MCF 10A (cell line): ENCODE measurements around the gene S100Z. TPM values are rescaled to one million over a fixed set of nuclear protein-coding genes. Genes with fewer than 3 reads are reported as not detected.

Source experiments
- BruUV-seq: library from RNA; stranded (reverse); fragments of 400-500 nt; replicated peaks from 2 replicates; lab custom pipeline; 2021; lab: Mats Ljungman, UMichigan
- CTCF ChIA-PET: fragments of 300-600 bp; sonication (Branson Sonifier 250); formaldehyde crosslinking; extraction: SDS; loops from one replicate; lab custom pipeline; 2021; ENCODE audit warnings: antibody characterized with exemption, inconsistent platforms; lab: Yijun Ruan, JAX
- POLR2A ChIA-PET: fragments of 300-600, 350-650 bp; sonication (Branson Sonifier 250); formaldehyde crosslinking; extraction: SDS; loops from one replicate; lab custom pipeline; 2020; ENCODE audit warnings: antibody characterized with exemption, inconsistent platforms; lab: Yijun Ruan, JAX
- DNase-seq: peaks from one replicate; pipeline ENCODE4 v3.0.0-alpha.2; 2018; ENCODE audit not compliant: unreplicated experiment
- H3K27ac Mint-ChIP-seq: one replicate; pipeline ENCODE4 v1.8.0; 2022; ENCODE audit warnings: mild to moderate bottlenecking, low read depth, mixed read lengths; ENCODE audit not compliant: unreplicated experiment
- H3K27me3 Mint-ChIP-seq: one replicate; pipeline ENCODE4 v1.8.0; 2022; ENCODE audit warnings: mixed read lengths; ENCODE audit not compliant: insufficient read depth, unreplicated experiment
- H3K36me3 Mint-ChIP-seq: one replicate; pipeline ENCODE4 v1.8.0; 2022; ENCODE audit warnings: mild to moderate bottlenecking, moderate library complexity, mixed read lengths; ENCODE audit not compliant: insufficient read depth, unreplicated experiment
- H3K4me1 Mint-ChIP-seq: one replicate; pipeline ENCODE4 v1.8.0; 2022; ENCODE audit warnings: mixed read lengths; ENCODE audit not compliant: insufficient read depth, unreplicated experiment
- H3K4me3 Mint-ChIP-seq: one replicate; pipeline ENCODE4 v1.8.0; 2022; ENCODE audit warnings: mild to moderate bottlenecking, moderate library complexity, mixed read lengths; ENCODE audit not compliant: unreplicated experiment
- H3K9me3 Mint-ChIP-seq: one replicate; pipeline ENCODE4 v1.8.0; 2022; ENCODE audit warnings: mixed read lengths; ENCODE audit not compliant: unreplicated experiment
- intact Hi-C: fragments of 100-400 bp; cut with micrococcal nuclease; formaldehyde crosslinking; loops from 2 replicates; pipeline ENCODE4 v1.14.1; 2022
- total RNA-seq: library from RNA; stranded (reverse); gene quantifications from 2 replicates; pipeline ENCODE4 v1.2.3, GENCODE V29; 2022
- TF ChIP-seq, protein P1 (sequence below): fragments of 200-600 bp; IDR thresholded peaks from one replicate; pipeline ENCODE4 v1.8.0; 2022; ENCODE audit warnings: antibody characterized with exemption, mild to moderate bottlenecking; ENCODE audit not compliant: unreplicated experiment

Gene S100Z
- total RNA-seq, 1 experiment from 2014 or later, result not detected

DNA sequence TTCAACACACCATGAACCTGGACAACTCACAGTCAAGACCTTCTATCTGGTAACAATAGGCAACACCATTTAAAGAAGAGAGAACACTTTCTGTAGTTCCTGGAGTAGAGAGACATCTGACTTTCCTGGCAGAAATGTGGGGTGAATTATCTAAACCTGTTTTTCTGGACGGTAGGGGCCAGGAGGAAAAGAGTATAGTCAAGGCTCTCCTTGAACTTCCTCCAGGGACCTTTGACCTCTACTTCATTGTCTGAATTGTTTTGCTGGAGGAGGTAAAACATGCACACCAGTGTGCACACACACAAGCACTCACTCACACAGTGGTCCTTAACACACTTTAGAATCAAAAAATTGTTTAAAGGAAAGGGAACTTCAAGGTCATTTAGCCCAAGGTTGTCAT lies 13.2 kb downstream of the S100Z start:
- intact Hi-C loops, result loop anchor here (10.0 kb wide), 1 partner anchor 258 kb away; no protein-coding TSS in a partner anchor
- no peaks in the 10 kb centered on the region for H3K4me1 Mint-ChIP-seq
- no peak for DNase-seq
- H3K4me3 Mint-ChIP-seq, result no peak overlapping the region
- no peak overlapping the region for H3K27ac Mint-ChIP-seq
- CTCF ChIA-PET, result no interaction called here
- POLR2A ChIA-PET, result no interaction called here
- peaks cover 6% of the 10 kb centered on the region for H3K36me3 Mint-ChIP-seq
- no peaks in the 10 kb centered on the region for H3K27me3 Mint-ChIP-seq
- H3K9me3 Mint-ChIP-seq, result no peaks in the 10 kb centered on the region
- no TSS peak for BruUV-seq
- TF ChIP-seq, protein P1, sequence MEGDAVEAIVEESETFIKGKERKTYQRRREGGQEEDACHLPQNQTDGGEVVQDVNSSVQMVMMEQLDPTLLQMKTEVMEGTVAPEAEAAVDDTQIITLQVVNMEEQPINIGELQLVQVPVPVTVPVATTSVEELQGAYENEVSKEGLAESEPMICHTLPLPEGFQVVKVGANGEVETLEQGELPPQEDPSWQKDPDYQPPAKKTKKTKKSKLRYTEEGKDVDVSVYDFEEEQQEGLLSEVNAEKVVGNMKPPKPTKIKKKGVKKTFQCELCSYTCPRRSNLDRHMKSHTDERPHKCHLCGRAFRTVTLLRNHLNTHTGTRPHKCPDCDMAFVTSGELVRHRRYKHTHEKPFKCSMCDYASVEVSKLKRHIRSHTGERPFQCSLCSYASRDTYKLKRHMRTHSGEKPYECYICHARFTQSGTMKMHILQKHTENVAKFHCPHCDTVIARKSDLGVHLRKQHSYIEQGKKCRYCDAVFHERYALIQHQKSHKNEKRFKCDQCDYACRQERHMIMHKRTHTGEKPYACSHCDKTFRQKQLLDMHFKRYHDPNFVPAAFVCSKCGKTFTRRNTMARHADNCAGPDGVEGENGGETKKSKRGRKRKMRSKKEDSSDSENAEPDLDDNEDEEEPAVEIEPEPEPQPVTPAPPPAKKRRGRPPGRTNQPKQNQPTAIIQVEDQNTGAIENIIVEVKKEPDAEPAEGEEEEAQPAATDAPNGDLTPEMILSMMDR, result no peak

DNA sequence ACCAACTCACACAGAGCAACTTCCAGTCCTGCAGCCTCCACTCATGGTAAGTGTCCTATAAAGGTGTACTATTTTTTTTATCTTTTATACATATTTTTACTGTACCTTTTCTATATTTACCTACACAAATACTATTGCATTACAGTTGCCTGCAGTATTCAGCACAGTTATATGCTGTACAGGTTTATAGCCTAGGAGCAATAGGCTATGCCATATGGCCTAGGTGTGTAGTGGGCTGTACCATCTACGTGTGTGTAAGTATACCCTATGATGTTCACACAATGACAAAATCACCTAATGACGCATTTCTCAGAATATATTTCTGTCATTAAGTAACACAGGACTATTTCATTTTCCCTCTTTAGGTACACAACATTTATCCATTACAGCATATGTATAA lies 16.7 kb downstream of the S100Z start:
- peaks cover 6% of the 10 kb centered on the region for H3K36me3 Mint-ChIP-seq
- no peak overlapping the region for H3K27ac Mint-ChIP-seq
- no peak for DNase-seq
- H3K9me3 Mint-ChIP-seq, result no peaks in the 10 kb centered on the region
- no peak overlapping the region for H3K4me3 Mint-ChIP-seq
- intact Hi-C loops, result loop anchor here (5.0 to 10.0 kb wide), 2 partner anchors 262 to 1436 kb away; no protein-coding TSS in a partner anchor
- CTCF ChIA-PET, result interaction anchor here (0.6 to 8.0 kb wide), 5 partner anchors 9 to 268 kb away, joined by 3 to 81 read pairs (median 3); partner anchors contain the start of gene CRHBP
- no peaks in the 10 kb centered on the region for H3K4me1 Mint-ChIP-seq
- TF ChIP-seq, protein P1, result no peak
- BruUV-seq, result no TSS peak
- POLR2A ChIA-PET, result interaction anchor here (1.9 kb wide), 1 partner anchor 164 kb away, joined by 6 read pairs; the partner anchor contains the start of gene AGGF1
- no peaks in the 10 kb centered on the region for H3K27me3 Mint-ChIP-seq

DNA sequence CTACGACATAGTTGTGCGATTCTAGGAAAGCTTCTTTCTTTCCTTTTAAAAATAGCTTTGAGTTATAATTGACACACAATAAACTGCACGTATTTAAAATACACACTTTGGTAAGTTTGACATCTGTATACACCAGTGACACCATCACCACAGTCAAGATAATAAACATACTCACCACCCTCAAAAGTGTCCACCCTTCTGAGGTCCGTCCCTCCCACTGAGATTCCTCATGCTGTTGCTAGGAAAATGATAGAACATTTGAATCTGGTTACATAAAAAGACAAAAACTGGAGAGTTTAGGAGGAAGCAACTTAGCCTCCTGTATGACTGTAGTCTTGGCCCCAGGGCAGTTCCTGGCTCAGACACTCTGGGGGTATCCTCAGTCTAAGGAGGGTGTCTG lies 17.2 kb downstream of the S100Z start:
- CTCF ChIA-PET, result interaction anchor here (0.5 to 8.0 kb wide), 16 partner anchors 9 to 1125 kb away, joined by 3 to 81 read pairs (median 3); partner anchors contain the start of gene AGGF1
- Mint-ChIP-seq H3K4me1 (no peaks in the 10 kb centered on the region), H3K9me3 (no peaks in the 10 kb centered on the region)

More for the DNA sequence above, 17.2 kb downstream of the S100Z start:
- no peak overlapping the region for H3K4me3 Mint-ChIP-seq
- TF ChIP-seq, protein P1, result no peak
- POLR2A ChIA-PET, result interaction anchor here (1.8 to 1.9 kb wide), 2 partner anchors 150 to 163 kb away, joined by 6 to 15 read pairs; partner anchors contain the start of gene AGGF1
- no peak overlapping the region for H3K27ac Mint-ChIP-seq
- intact Hi-C loops, result loop anchor here (5.0 to 10.0 kb wide), 2 partner anchors 262 to 1435 kb away; no protein-coding TSS in a partner anchor
- BruUV-seq, result no TSS peak
- no peak for DNase-seq
- H3K36me3 Mint-ChIP-seq, result peaks cover 6% of the 10 kb centered on the region
- H3K27me3 Mint-ChIP-seq, result no peaks in the 10 kb centered on the region
